Hematopoietic multipotent progenitor cell treated with erythropoietin and hydrocortisone succinate and interleukin-3 and kit ligand, for 15 days (in vitro differentiated cells): Measurements from ENCODE around the gene STIM1.
"Not testable (repeated sequence)": the region's sequence is repeated elsewhere in the genome, so short reads cannot be mapped to it uniquely, and the experiment has no call there.

Source experiments
- DNase-seq: peaks from one replicate; pipeline ENCODE4 v3.0.0-alpha.2; 2015; ENCODE audit warnings: low spot score

The STIM1 gene

DNA sequence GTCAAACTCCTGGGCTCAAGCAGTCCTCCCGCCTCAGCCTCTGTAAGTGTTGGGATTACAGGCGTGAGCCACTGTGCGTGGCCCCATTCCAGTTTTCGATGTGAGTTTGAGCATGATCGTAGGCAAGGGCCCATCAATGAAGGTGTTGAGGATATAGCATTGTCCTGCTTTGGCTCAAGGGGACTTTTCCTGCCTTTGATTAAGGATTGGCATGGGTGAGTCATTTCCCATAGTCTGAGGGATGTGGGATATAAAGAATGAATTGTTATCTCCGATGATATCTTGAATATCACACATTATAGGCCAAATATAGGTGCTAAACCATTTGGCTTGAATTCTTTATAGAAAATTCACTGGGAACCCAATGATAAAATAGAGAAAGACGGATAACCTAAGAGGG is 30.4 kb downstream of the STIM1 start:
- DNase-seq, result no peak

DNA sequence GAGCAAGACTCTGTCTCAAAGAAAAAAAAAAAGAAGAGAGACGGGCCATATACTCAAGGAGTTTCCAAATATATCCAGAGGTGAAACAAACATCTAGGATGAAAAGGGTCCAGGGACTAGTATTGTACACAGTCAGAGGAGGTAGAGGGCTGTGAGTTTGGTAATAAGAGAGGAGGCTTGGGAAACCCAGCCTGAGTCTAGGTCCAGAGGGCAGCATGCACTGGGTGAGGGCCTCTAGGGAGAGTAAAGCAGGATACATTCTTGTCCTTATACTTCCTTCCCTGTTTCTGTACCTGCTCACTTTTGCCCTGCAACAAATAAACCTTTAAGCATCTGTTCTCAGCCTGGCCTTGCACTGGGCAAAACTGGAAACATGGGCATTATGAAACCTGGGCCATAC is 31.5 kb downstream of the STIM1 start:
- no peak for DNase-seq

DNA sequence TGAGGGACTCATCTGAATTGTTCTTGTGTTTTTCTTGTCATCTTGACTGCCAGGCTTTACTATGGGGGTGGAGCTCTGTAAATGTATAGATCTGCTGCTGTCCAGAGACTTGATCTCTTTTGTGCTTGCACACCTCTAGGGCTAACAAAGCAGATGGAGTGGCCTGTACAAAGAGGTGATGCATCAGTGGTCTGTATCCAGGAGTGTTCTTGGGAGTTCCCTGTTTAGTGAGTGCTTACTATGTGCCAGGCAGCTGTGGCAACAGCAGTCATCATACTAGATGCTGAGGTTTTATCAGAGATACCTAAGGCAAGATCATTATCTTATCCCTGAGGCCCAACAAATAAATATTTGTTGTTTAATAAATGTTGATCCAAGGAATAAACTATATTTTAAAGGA is 33.4 kb downstream of the STIM1 start:
- DNase-seq, result no peak

GRCh38 chr11:3890014-3890413 is 34.5 kb downstream of the STIM1 start:
- no peak for DNase-seq

DNA sequence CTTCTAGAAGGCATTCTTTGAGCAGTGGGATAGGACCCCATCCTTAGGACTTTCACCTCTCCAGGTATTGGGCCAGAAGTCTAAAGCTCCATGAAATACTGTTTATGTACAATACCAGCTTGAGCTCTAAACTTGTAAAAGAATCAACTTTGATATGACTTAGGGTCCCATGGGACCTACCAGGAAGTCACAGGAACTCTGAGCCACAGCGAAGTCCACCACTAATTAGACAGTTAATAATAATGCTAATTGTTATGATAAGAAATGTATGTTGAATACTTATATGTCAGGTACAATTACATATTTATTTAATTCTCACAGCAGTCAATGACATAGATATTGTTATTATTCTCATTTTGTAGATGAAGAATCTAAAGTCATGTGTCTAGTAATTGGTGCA is 35.3 kb downstream of the STIM1 start:
- DNase-seq, result no peak

DNA sequence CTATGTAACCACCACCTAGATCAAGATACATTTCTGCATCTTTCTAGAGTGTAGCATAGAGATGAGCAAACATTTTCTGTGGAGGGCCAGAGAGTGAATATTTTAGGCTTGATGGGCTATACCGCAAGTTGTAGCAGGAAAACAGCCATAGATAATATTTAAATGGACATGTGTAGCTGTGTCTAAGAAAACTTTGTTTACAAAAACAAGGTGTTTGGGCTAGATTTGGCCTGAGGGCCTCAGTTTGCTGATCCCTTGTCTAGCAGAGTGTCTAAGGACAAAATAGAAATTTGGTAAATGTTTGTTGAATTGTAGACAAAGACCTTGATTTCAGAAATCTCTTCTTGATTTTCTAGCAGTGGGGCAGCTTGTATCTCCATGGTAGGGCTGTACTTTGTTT is 36.3 kb downstream of the STIM1 start:
- DNase-seq, result no peak

DNA sequence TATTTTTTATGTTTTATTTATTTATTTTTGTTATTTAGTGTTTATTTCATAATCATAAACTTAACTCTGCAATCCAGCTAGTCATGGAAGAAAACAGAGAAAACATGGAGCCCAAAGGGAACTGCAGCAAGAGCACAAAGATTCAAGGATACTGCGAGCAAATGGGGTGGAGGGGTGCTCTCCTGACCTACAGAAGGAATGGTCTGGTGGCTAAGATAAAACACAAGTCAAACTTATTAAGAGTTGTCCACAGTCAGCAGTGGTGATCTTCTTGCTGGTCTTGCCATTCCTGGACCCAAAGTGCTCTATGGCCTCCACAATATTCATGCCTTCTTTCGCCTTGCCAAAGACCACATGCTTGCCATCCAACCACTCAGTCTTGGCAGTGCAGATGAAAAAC is 36.7 kb downstream of the STIM1 start:
- no peak for DNase-seq

DNA sequence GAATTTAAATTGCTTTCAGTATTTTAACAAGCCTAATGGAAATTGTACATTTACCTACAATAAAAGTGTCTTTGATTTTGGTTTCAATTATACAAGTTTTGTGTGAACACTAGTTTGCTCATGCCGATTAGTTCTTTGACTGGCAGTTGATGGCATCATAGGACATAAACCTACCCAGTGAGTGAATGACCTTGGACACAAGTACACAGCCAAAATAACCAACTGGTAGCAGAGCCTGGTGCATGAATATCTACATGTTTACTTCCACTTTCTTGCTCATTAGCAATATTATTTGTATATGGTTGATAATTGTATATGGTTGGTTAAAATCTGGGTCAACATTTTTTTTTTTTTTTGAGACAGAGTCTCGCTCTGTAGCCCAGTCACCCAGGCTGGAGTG is 37.8 kb downstream of the STIM1 start:
- no peak for DNase-seq

DNA sequence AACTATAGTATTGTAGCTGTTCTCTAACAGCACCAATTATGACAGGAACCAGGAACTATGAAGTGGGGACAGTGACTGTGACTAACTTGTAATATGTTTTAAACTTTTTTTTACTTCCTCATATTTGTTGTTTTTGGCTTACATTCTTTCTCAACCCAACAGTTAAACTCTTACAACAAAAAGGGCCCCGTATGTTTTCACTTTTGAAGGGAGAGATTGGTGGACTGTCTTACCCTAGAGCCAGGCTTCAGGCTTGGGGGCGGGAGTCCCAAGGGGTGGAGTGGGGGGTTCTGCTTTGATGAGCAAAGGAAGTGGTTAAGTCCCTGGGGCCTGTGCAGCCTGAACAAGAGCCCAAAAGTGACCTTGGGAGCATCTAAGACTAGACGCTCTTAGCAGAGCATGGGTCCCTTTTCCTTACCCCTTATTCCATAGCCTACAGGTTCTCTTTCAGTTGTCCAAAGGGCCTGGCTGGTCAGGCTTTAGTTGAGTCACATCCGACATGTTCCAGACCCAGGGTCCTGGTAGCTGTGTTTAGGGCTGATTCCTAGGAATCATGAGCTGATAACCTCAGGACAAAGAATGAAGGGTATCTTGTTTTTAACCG is 38.8 kb downstream of the STIM1 start:
- DNase-seq, result no peak

DNA sequence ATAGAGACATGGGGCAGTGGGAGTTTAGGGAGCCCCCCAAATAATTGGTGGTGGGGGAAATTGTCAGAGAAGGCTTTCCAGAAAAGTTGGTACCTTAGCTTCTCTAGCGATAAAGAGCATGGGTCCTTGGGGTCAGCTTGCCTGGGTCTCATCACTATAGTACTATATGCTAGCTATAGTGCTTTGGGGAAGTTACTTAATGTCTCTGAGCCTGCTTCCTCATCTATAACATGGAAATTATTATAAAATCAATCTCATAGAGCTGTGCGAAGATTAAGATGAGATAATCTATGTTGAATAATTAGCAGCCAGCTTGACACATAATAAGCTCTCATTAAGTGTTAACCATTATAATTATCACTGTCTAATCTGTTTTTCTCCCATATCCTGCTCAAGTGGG is 41.2 kb downstream of the STIM1 start:
- no peak for DNase-seq

DNA sequence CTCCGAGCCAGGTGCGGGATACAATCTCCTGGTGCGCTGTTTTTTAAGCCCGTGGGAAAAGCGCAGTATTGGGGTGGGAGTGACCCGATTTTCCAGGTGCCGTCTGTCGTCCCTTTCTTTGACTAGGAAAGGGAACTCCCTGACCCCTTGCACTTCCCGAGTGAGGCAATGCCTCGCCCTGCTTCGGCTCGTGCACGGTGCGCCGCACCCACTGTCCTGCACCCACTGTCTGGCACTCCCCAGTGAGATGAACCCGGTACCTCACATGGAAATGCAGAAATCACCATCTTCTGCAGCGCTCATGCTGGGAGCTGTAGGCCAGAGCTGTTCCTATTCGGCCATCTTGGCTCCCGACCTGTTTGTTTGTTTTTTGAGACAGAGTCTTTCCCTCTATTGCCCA is 44.8 kb downstream of the STIM1 start:
- not testable (repeated sequence) for DNase-seq

DNA sequence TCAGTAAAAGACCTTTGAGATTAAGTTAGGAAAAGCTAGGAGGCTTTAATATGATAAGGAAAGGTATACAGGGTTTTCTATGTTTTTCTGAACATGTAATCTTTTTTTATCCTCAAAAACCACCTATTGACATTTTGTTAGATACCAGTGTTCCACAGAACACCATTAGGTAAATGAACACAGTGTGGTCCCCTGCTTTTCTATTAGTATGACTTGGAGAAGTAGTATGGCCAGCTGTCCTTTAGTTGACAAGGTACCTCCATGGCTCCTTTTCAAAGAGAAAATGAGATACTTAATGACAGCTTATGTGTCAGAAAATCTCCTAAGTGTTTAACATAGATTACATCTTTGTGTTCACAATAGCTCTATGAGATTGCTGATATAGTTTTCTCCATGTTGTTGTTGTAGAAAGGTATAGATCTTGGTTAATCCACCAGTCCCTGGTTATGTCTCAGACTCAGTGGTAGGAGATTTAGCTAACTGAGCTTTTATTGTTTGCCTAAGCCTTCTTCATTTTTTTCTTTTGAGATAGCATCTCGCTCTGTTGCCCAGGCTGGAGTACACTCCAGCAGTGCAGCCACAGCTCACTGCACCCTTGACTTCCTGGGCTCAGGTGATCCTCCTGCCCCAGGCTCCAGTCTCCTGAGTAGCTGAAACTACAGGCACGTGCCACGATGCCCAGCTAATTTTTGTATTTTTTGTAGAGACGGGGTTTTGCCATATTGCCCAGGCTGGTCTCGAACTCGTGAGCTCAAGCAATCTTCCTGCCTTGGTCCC is 46.0 kb downstream of the STIM1 start:
- no peak for DNase-seq

GRCh38 chr11:3902441-3902840 is 47.0 kb downstream of the STIM1 start:
- DNase-seq, result no peak

- no peak for DNase-seq
Observed at GRCh38 chr11:3903207-3903896, 47.9 kb downstream of the STIM1 start.

DNA sequence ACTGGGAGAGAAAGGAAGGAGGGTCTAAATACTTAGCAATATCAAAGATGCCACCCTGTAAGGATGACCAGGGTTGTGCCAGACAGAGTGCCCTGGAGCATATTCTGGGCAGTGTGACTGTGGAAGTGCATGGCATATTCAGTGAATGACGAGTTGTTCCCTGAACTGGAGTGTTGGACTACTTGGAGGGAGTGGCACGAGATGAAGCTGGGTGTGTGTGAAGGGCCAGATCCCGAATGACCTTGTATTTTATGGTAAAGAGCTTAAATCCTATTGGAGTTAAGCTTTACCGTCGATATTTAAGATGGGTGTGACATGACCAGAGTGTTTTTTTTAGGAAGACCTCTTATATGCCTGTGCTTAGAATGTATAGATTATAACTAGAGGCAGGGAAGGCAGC is 48.8 kb downstream of the STIM1 start:
- no peak for DNase-seq

GRCh38 chr11:3905080-3905953 is 49.9 kb downstream of the STIM1 start:
- no peak for DNase-seq

- DNase-seq, result no peak
Observed at GRCh38 chr11:3906166-3906565, 50.7 kb downstream of the STIM1 start.

DNA sequence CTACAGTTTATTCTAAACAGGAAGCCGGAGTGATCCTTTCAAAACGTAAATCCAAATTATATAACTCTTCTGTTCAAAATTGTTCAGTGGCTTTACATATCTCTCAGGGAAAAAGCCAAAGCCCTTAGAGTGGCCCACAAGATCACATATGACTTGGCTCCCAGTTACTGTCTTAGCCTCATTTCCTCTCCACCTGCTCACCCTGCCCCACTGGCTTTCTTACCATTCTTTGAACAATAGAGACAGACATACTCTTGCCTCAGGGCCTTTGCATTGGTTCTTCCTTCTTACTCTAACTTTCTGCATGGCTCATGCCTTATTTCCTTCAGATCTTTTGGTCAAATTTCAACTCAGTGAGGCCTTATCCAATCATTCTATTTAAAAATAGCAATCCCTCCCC is 52.1 kb downstream of the STIM1 start:
- no peak for DNase-seq

DNA sequence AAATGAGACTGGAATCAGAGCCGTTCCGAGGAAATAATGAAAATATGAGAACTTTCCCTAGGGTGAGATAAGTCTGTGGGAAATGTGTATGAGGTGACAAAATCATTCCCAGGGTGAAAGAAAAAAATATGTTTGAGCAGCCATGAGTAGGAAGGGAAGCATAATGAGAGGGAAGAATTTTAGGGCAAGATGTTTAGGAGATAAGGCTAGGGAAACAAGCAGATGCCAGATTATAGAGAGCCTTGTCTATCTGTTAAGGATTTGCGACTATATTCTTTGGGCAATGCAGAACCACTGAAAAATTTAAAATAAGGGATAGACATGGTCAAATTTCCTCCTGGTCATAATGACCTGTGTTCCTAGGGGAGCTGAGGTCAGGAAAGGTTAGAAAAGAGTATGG is 54.4 kb downstream of the STIM1 start:
- DNase-seq, result no peak

GRCh38 chr11:3911908-3912505 is 56.5 kb downstream of the STIM1 start:
- DNase-seq, result no peak

GRCh38 chr11:3913921-3914320 is 58.5 kb downstream of the STIM1 start:
- DNase-seq, result no peak

- DNase-seq, result no peak
Observed at GRCh38 chr11:3914805-3915204, 59.3 kb downstream of the STIM1 start.
